Fibroblast of the aortic adventitia (primary cell): ENCODE measurements around the gene TUBGCP2. TPM values are rescaled to one million over a fixed set of nuclear protein-coding genes. Genes with fewer than 3 reads are reported as not detected.

Experiments used
- DNase-seq: peaks from one replicate; pipeline ENCODE4 v3.0.0-alpha.2; 2010; ENCODE audit warnings: low read depth
- H3K4me3 ChIP-seq: 2 replicates; pipeline ENCODE4 v1.5.1; 2011; ENCODE audit warnings: low read depth, mild to moderate bottlenecking, control low read depth, low read length, moderate library complexity
- CTCF ChIP-seq: IDR thresholded peaks from 2 replicates; pipeline ENCODE4 v1.5.1; 2011; ENCODE audit warnings: mild to moderate bottlenecking, low read length, control low read depth, inconsistent platforms; ENCODE audit not compliant: insufficient read depth
- total RNA-seq: library from RNA; depleted of rRNA; stranded (reverse); fragments of >200 nt; gene quantifications from 2 replicates; pipeline ENCODE4 v1.2.3, GENCODE V29; 2012; ENCODE audit warnings: low replicate concordance

TUBGCP2 gene
- total RNA-seq, 1 donor: 72.8 TPM

GRCh38 chr10:133307776-133308420 is 774 bp downstream of the TUBGCP2 start:
- TF ChIP-seq CTCF: peak; percentile 70
- H3K4me3 ChIP-seq: peak overlapping the region; percentile 90
- DNase-seq: peak; percentile 52

GRCh38 chr10:133306941-133307379 is 1.7 kb downstream of the TUBGCP2 start:
- no peak for TF ChIP-seq CTCF
- H3K4me3 ChIP-seq: peak overlapping the region; percentile 90
- no peak for DNase-seq

DNA sequence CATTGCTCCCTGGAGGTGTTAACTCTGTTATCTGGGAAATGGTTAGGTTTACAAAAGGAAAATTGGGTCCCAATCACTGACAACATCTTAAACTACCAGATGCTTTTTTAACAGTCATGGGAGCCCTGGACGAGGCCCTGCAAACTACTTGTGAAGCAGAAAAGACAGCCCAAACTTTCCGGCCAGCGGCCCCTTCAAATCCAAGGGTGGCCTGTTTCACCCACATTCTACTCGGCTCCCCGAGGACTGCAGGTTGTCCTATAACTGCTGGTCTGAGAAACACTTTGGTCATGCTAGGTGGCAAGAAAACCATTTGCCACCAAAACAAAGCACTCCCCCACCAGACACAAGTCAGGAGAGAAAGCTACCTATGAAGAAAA is 2.6 kb downstream of the TUBGCP2 start:
- TF ChIP-seq CTCF: no peak
- no peak overlapping the region for H3K4me3 ChIP-seq
- DNase-seq: no peak

DNA sequence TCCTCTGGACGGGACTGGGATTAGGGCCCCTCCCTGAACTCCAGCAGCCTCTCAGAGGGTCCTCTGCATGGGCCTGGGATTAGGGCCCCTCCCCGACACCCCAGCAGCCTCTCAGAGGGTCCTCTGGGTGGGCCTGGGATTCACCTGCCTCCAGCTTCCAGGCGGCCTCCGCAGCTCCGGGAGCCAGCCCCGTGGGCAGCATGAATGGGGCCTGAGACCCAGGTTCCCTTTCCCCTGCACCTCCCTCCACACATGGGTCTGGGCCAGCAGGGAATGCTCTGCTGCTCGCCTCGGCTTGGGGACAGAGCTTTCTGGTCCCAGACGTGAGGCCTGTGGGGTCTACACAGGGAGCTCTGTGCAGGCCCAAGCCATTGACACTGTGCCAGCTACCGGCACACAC is 5.5 kb downstream of the TUBGCP2 start:
- no peak for TF ChIP-seq CTCF
- H3K4me3 ChIP-seq: no peak overlapping the region
- no peak for DNase-seq

- DNase-seq: no peak
- no peak overlapping the region for H3K4me3 ChIP-seq
- TF ChIP-seq CTCF: no peak
Measured at GRCh38 chr10:133302230-133302629, 6.4 kb downstream of the TUBGCP2 start.

GRCh38 chr10:133299738-133300137 is 8.9 kb downstream of the TUBGCP2 start:
- no peak overlapping the region for H3K4me3 ChIP-seq

More at GRCh38 chr10:133299738-133300137, 8.9 kb downstream of the TUBGCP2 start:
- no peak for TF ChIP-seq CTCF
- DNase-seq: no peak
